BE2C (cell line): ENCODE results near the gene TBCK. TPM values are rescaled to one million over a fixed set of nuclear protein-coding genes. Genes with fewer than 3 reads are reported as not detected.

Experiments
- DNase-seq: peaks from one replicate; pipeline ENCODE4 v3.0.0-alpha.2; 2020
- H3K27me3 ChIP-seq: fragments of 250-450 bp; sonication (Bioruptor Pico); 2 replicates; pipeline ENCODE4 v1.5.1; 2020; ENCODE audit warnings: mild to moderate bottlenecking
- H3K36me3 ChIP-seq: fragments of 250-450 bp; sonication (Bioruptor Pico); 2 replicates; pipeline ENCODE4 v1.5.1; 2020; ENCODE audit warnings: mild to moderate bottlenecking
- H3K4me1 ChIP-seq: fragments of 250-450 bp; sonication (Bioruptor Pico); 2 replicates; pipeline ENCODE4 v1.5.1; 2020
- H3K4me3 ChIP-seq: 2 replicates; pipeline ENCODE4 v1.5.1; 2011; ENCODE audit warnings: low read depth, low read length
- H3K9me3 ChIP-seq: fragments of 250-450 bp; sonication (Bioruptor Pico); 2 replicates; pipeline ENCODE4 v1.5.1; 2020
- CTCF ChIP-seq: IDR thresholded peaks from 2 replicates; pipeline ENCODE4 v1.5.1; 2012; ENCODE audit warnings: mild to moderate bottlenecking, low read depth, low read length
- polyA plus RNA-seq: library from polyadenylated mRNA; unstranded; fragments of >200 nt; gene quantifications from one replicate; pipeline ENCODE4 v1.2.1, GENCODE V29; 2012; ENCODE audit warnings: low read depth, missing spikeins; ENCODE audit not compliant: insufficient read length, insufficient read depth

The TBCK gene
- polyA plus RNA-seq = 7.8 TPM

DNA sequence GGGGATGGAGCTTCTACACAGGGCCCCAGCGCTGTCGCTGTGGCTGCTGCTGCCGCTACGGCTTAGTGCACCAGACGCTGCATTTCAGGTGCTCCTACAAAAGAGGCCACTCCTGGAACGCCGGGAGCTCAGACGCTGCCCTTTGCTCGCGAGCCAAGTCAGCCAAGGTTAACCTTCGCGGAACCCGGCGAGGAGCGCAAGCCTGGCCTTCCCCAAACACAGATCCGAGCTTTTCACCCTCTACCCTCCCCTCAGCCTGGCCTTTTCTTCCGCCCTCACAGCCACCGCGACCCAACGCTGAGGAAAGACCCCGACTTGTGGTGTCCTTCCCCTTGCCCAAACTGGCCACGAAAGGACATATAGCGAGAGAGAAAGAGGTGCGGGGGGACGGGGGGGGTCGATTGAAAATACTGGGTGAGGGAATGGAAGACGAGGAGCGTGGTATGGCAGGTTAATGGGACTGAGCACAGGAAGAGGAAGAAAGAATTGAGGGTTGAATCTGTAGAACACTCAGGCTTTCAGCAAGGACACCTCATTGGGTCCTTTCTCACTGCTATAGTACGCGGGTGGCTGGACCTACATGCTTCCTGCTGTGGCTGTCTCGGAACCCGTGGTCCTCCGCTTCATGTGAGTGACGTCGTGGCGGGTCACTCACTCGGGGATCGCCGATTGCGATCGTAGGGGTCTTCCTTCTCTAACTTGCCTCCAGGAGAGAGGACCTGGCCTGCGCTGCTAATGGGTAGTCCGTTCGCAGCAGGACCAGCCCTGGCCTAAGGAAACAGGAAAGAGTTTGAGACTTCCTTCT, at the start of gene TBCK, which contains the start of gene AIMP1:
Gene TBCK, minus strand, starts transcription at position 242 of the 805 bp plus-strand sequence. CDS start 7,249 bp downstream, outside the sequence.
Gene AIMP1, plus strand, starts transcription at position 583 of the 805 bp plus-strand sequence. CDS start 8,460 bp downstream, outside the sequence.
- H3K4me3 ChIP-seq = peak within 1 kb of the TSS; percentile 94
- no peak for TF ChIP-seq CTCF
- no peaks in the 10 kb centered on the region for H3K4me1 ChIP-seq
- no peaks in the 10 kb centered on the region for H3K27me3 ChIP-seq
- peak; percentile 91 for DNase-seq
- H3K9me3 ChIP-seq = no peaks in the 10 kb centered on the region
- no peaks in the 10 kb centered on the region for H3K36me3 ChIP-seq

DNA sequence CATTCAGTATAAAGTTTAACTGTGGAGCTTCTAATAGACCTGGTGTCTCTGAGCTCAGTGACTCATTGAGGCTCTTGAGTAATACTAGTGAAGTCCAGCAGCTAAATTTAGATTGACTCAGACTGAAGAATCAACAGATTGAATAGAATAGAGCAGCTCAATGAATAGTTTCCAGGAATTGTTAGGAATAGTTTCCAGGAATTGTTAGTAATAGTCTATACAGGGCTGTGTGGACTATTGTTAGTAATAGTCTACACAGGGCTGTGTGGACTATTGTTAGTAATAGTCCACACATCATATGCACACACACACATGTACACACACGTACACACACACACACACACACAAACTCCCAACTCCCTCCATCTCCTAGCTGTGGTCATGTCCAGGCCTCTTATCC, 49.6 kb upstream of the TBCK start:
- TF ChIP-seq CTCF = no peak
- H3K4me3 ChIP-seq = no peak overlapping the region
- H3K27me3 ChIP-seq = peaks cover 9% of the 10 kb centered on the region; the same call in 1 of the 2 replicates
- H3K36me3 ChIP-seq = no peaks in the 10 kb centered on the region
- no peaks in the 10 kb centered on the region for H3K9me3 ChIP-seq
- H3K4me1 ChIP-seq = no peaks in the 10 kb centered on the region
- DNase-seq = no peak

GRCh38 chr4:106364282-106364681, 48.3 kb upstream of the TBCK start:
- Histone ChIP-seq H3K4me1 (no peaks in the 10 kb centered on the region), H3K27me3 (no peaks in the 10 kb centered on the region; the same call in 1 of the 2 replicates), H3K4me3 (no peak overlapping the region), H3K9me3 (no peaks in the 10 kb centered on the region), H3K36me3 (no peaks in the 10 kb centered on the region)
- no peak for DNase-seq
- TF ChIP-seq CTCF = no peak

DNA sequence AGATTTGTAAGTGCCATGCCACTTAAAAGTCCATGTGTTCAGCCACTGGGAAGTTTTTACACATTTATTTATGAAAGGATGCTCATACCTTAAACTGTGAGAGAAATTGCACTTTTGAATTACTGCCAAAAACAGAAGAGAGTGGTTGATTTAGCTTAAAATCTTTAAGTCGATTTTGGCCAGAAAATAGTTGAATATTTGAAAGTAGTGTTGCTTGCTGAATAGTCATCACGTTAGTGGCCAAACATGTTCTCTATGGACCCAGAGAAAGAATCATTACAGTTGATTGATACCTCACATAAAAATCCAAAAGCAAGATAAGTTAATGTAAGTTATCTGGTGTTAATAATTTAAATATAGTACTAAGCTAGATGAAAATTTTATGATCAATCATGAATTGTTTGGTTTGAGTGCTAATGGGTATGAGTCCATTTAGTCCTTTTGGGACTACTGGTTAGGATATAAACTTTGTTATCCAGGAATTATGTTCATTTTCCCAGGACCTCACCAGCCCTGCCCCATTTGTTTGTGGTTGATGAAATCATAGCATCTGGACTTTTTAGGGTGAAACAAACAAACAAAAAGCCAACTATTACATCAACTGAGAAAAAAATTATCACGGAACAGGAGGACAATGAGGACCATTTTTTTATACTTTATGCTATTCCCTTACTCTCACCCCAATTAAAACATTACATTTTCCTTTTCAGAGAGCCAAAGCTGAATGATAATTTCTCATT, 46.2 kb upstream of the TBCK start:
- DNase-seq = no peak
- Histone ChIP-seq H3K36me3 (no peaks in the 10 kb centered on the region), H3K4me3 (no peak overlapping the region), H3K4me1 (no peaks in the 10 kb centered on the region), H3K27me3 (no peaks in the 10 kb centered on the region), H3K9me3 (no peaks in the 10 kb centered on the region)
- TF ChIP-seq CTCF = no peak

GRCh38 chr4:106358899-106359298, 42.9 kb upstream of the TBCK start:
- no peak for DNase-seq
- Histone ChIP-seq H3K9me3 (no peaks in the 10 kb centered on the region), H3K4me1 (no peaks in the 10 kb centered on the region), H3K36me3 (no peaks in the 10 kb centered on the region), H3K4me3 (no peak overlapping the region), H3K27me3 (no peaks in the 10 kb centered on the region)
- no peak for TF ChIP-seq CTCF

GRCh38 chr4:106355193-106355592, 39.2 kb upstream of the TBCK start:
- TF ChIP-seq CTCF = no peak
- no peaks in the 10 kb centered on the region for H3K9me3 ChIP-seq
- H3K4me1 ChIP-seq = no peaks in the 10 kb centered on the region
- 0 out of 2 replicates have a peak, but pooled peaks cover 3% of the 10 kb centered on the region for H3K36me3 ChIP-seq
- no peak for DNase-seq
- no peaks in the 10 kb centered on the region for H3K27me3 ChIP-seq
- no peak overlapping the region for H3K4me3 ChIP-seq
